CD1c-positive myeloid dendritic cell (primary cell): ENCODE data around the gene NAPB.
"Not testable (repeated sequence)": the region's sequence is repeated elsewhere in the genome, so short reads cannot be mapped to it uniquely, and the experiment has no call there.

Experiments
- DNase-seq: peaks from one replicate; pipeline ENCODE4 v3.0.0-alpha.2; 2016; ENCODE audit errors: extremely low spot score

The NAPB gene

DNA sequence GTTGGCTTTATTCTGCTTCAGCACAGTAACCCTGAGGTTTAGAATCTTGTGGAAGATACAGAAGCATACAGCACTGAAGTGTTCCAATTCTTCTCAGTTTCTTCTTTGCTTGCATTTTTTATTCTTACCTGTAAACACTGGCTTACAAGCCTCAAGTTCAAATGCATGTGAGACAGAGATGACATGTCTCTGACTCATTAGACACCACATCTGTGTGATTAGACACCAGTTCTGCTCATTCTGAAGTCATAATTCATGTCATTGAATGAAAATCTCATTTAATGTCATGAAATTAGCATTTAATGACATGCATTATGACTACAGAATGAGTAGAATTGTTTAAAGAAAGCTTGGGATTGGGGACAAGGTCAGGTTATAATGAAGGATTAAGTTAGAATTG lies 53.5 kb downstream of the NAPB start:
- DNase-seq: no peak

DNA sequence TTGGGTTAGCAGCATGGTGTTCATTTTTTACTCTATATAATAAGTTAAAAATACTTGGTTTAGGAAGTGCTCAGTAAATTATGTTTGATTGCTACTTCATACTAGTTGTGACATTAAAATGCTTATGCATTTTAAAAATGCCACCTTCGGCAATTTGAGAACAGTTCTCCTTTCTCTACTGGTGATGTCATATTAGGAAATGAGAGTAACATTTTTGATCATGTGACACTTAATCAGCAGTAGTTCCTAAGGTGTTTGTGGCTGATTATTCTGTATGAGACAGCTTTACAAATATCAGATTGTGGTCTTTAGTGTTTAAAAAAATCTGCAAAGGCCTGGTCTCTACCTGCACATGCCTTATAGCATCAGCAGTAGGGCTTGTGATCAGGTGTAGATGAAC lies 54.9 kb downstream of the NAPB start:
- peak; percentile 85 for DNase-seq

DNA sequence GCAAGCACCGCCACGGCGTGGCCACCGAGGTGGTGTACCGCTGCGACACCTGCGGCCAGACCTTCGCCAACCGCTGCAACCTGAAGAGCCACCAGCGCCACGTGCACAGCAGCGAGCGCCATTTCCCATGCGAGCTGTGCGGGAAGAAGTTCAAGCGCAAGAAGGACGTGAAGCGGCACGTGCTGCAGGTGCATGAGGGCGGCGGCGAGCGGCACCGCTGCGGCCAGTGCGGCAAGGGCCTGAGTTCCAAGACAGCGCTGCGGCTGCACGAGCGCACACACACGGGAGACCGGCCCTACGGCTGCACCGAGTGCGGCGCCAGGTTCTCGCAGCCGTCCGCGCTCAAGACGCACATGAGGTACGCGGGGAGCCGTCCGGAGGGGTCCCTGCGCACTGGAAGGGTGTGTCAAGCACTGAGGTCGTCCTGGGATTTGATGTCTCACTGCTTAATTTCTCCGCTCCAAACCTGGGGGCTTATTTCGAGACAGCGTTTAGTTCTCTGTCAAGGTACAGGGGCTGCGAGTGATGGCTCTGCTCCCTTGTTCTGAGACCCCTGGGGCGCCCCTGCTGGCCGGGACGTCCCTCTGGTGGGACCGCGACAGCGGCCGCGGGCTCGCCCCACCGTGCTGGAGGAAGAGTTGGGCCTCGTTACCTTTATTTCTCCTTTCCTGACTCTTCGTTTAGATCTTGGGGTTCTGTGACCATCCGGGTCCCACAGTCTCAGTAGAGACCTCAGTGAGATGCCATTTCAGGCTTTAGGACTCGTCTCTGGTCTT lies 55.7 kb downstream of the NAPB start:
- DNase-seq: no peak

DNA sequence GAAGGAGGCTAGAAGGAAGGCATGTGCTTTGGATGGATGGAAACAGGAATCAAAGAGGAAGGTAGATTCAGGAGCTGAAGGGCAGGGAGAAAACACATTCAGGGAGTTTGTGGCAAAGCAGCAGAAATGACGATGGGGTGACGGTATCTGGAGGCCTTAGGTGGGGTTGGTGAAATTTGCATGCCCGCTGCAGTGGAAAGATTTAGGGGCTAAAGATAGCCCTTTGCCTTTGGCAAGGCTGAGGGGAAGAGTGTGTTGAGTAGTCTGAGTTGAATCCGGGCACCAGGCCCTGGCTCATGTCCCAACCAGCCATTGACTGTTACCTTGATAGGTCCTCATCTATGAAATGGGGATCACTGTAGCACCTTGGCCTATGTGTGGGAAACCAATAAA lies 58.0 kb downstream of the NAPB start:
- no peak for DNase-seq

DNA sequence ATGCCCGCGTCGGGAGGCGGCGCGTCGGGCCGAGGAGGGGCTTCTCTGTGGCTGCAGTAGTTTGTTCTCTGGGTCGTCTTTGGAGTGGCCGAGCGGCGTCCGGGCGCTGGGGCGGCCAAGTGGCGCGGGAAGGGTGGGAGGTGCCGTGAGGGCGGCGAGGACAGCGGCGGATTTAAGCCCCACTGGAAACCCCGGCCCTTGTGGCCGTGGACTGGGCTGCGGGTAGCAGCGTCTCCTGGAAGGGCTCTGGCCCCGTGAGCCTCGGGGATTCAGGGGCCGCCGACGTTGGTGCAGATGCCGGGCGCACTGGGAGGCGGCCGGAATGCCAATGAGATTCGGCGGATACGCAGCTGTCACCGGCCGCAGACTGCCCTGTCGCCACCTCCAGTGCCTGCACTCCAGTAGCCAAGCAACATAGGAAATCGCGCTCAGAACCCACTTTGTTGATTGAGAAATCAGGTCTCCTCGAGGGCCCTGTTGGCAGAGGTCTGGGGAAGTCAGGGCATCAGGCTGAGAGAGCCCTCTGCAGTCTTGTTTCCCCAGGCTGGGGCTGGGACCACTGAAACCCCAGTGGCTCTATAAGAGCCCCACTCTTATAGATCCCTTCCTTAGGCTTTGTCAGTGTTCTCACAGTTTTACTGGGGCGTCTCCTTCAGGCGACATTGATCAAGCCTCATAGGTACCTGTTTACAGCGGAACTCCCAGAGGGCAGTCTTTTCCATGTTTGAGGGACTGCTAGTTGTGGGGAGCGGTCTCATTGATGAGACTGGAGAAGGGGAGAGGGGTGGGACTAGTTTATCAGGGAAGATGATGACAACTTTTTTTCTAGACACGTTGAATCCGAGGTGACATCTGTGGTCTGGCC lies 58.7 kb downstream of the NAPB start:
- DNase-seq: peak; percentile 81

DNA sequence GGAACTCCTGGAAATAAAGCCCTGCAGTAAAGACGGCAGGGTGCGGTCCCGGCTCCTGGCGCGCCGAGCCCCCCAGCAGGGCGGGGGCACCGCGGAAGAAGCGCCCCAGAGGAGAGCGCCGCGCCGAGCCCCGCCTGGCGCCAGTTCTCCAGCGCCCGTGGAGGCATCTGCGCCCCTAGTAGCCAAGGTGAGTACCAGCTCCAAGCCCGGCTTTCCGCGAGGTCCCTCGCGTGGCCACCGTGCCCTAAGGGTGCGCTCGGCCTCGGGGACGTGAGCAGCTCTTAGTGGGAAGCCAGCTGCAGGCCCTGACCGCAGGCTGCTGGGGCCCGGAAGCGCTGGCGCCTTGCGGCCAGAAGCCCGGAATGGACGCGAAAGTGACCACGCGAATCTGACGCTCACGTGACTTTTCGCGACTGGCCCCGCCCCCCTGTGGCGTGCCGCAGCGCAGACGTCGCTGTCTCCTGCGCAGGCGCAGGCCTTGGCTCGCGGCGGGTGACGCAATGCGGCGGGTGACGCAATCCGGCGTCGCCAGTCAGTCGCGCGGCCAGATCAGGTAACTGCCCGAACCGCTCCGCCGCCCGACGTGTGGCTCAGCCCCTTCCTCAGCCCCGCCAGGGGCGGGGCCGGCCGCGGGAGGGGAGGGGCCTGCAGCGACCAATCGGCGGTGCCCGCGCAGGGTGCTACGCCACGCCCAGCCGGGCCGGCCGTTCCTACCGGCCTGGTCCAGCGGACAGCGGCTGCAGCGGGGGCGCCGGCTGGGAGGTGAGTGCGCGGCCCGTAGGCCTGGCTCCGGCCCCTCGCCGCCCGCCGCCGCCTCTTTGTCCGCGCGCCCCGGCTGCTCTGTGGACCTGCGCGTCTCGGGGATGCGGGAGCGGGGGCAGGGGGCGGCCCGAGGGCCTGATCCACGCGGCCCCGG lies 59.6 kb downstream of the NAPB start, which contains the start of gene GZF1:
TSS of gene GZF1 (plus strand) at position 707 of the 916 bp plus-strand sequence. CDS start 2,202 bp downstream, outside the sequence.
- DNase-seq: peak; percentile 100

DNA sequence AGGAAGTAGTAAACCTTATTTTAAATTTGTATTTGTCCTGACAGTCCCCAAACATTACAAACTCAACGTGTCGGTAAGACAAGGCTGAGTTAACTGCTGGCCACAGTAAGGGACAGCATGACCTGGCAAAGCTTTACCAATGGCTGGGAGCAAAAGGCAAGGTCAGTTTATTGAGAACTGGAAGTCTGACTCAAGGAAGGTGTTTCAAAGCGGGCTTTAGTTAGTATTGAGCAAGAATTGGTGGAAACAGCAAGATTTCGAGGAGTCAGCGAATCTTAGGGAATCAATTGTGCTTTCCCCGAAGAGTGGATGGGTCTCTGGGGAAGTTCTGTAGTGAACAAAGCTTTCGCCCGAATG lies 60.2 kb downstream of the NAPB start:
- peak; percentile 70 for DNase-seq

DNA sequence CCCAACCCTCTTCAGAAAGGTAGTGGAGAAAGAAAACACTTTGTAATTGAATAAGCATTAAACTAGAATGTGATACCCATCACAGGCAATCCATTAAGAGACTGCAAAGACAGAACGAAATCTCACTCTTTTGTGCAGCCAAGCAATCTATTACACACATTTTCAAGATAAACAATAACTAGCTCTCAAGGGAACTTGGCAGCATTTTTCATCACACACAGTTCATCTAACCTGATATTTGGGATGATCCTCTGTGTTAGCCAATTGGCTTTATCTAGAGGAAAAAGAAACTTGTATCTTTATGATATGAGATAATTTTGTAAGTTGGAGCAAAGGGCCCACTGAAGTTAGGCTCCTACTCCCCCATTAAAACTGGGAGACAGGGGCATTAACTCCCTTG lies 60.8 kb downstream of the NAPB start:
- no peak for DNase-seq

DNA sequence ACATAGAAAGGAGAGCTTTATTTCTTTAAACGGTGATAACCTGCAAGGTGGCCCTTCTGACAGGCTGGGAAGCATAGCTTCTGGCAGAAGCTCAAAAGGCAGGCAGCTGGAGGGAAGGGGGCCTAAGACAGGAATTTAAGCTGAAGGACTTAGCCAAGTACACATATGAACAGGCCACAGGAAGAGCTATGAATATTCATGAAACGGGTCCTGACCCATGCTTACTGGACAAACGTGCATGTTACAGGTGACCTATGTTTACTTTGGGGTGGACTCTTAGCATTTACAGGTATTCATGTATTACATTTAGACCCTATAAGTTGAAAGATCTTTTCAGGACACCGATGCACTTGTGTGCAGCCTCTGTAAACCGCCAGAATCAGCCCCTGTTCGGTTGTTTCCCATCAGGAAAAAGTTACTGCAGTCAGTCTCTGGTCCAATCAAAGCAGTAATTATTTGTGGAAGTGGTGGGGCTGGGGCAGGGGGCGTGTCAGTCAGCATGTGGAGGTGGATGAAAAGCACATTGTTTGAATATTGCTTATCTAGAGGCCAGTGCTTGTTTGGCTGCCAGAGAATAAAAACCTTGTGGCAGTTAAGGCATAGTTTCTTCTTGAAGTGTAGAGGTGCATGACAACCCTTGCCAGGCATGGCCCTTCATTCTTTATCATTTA lies 62.2 kb downstream of the NAPB start:
- DNase-seq: no peak

DNA sequence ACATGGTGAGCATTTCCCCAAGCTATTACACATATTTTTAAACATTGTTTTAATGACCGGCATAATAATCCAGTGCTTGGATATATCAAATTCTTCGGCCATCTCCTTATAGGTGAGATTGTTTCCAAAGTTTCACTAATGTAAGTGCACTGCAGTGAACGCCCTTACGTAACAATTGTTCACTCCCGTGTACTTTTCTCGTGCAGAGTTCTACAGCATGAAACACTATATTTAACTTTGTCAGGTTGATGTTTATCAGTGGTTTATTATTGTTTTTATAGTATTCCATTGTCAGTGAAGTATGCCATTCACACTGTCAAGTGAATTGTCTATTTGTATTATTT lies 62.8 kb downstream of the NAPB start:
- DNase-seq: no peak

DNA sequence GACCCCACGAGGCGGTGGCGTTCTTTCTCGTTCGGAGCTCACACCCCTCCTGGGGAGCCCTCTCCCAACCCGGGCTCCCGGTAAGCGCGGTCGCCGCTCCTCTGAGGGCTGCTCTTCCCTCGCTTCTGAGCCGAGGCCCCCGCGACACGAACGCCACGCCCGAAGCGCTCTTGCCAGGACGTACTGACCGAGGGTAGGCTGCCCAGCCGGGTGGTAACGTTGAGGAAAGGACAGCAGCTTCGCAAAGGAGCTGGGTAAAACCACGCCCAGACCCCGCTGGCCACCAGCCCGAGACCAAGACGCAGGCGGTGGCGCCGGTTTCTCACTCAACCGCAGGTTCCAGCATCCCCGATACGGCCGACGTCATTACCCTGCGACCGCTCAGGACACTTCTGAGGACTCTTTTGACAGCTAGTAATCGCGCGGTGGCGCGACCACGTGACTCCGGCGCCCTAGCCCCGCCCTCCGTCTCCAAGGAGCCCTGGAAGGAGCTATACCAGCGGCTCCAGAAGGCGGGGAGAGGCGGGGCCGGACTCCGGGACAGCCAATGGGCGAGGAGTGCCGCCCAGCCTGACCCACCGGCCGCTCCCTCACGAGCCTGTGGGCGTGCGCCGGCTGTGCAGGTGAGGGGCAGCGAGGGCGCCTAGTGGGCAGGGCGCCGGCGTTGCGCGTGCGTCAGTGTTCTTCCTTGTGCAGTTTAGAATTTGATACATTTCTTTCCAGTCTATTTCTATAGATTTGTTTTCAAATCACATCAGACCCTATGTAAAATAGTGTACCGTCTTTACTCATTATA lies 63.3 kb downstream of the NAPB start:
- DNase-seq: peak; percentile 100

DNA sequence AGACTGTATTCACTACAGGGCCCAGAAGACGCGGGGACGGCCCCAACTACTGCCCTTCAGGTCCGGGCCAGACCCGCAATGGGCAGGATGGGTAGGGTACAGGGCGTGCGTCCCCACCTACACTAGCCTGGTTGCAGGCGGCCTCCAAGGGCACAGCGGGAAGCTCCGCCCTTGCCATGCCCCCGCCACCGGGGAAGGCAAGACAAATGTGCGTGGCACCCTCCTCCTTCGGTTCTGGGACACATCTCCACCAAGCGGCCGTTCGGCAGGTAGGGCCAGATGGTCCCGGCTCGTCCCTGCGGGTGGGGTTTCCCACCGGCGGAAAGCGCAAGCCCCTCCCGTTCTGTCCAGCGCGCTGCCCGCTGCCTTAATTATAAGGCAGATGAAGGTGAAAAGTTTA lies 65.1 kb downstream of the NAPB start:
- DNase-seq: no peak

DNA sequence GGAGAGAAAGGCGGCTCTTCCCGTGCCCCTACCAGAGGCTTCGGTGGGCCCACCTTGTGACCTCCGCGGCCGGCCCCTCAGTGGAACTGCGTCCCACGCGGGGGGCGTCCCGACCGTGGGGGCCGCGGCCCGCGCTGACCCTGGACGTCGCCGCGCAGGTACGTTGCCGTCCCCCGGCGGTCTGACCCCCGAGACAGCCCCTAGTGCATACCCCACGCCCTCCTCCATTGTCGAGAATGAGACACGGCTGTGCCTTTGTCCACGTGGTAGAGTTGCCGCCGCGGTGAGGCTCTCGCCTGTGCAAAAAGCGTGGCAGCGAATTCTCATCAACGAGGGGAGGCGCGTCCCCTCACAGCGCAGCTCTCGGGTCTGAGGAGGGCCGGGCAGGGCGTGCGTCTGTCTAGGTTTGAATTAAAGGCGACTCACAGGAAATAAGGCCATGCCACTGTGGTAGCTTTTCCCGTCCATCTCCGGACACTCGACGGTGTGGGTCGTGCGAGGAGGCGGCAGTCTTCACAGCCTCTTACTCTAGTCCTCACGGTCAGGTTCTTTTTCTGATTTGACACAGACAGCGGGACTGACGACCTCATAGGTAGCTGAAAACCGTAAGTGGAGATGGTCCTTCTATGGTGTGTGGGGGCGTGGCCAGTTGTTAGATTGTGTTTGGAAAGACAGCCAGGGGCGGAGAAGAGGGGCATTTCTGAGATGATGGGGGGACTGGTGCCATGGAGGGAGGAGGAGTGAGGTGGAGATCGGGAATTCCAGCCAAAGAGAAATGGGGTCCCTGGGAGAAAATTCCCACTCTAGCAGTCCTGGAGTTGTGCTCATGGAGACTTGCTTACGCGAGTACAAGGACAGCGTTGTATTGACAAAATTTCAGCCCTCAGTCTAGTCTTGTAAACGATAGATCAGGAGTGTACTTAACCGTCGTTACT lies 70.1 kb downstream of the NAPB start:
- DNase-seq: peak; percentile 52

DNA sequence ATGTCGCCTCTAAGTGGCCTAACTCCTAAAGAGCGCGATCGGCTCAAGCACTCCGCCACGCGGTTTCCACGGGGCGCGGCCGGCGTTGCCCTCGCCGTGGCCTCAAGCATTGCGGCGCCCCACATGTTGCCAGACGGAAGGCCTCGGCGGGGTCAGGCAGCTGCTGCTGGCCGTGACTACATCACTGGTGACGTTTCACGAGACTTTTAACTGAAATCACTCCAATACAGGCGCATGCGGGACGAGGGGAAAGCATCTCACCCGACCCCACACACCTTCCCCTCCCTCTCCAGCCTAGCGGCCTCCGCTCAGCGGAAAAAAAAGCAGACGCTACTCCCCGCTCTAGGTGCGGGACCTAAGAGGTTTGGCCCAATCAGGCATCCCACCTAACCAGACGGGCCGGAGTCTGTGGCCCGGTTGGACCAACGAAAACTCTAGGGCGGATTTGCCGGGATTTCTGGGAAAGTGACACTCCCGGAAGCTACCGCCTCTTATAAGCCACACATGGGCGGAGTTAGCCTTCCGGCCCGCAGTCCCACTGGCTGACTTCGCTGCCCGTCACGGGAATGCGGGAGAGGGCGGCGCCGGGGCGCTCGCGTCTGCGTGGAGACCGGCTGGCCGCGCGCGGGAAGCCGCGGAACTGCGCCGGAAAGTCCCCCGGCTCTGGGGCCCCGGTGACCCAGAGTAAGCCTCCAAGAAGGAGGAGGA lies 70.9 kb downstream of the NAPB start, which contains the start of gene NXT1:
TSS of gene NXT1 (plus strand) at position 596 of the 708 bp plus-strand sequence. CDS start 3,251 bp downstream, outside the sequence.
- peak; percentile 99 for DNase-seq

DNA sequence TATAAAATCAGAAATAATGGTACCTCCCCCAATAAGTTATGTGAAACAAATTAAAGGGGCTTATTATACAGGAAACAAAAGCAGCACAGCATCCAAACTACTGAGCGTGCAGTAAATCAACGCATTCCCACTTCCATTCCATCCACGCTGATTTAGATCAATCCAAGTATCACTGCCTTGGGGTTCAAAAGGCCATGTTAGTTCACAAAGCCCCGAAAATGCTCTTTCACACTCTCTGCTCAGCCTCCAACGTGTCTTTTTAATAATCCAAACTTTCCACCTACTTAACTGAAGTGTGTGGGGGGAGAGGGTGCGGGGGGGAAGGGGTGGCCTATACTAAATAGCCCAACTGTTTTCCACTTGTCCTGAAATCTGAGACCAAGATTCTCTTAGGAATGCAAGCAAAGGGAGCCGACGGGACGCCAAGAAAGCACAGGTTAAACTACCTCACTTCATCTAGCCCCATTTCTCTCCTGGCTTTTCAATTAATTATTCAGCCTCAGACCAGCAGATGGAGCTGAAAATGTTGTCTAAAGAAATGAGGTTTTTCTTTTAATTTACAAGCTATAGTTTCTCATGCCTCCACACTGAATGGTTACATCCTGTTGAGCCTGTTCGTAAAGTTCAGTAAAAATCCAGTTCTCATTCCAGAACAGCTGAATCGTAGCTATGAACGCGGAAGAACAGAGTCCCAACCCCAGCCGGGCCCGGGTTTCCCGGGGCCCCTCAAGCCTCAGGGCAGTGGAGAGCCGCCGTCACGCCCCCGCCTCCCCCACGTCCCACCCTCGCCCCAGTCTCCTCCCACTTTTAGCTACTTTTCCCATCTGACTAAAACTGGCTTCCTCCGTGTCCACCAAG lies 71.7 kb downstream of the NAPB start:
- DNase-seq: no peak

DNA sequence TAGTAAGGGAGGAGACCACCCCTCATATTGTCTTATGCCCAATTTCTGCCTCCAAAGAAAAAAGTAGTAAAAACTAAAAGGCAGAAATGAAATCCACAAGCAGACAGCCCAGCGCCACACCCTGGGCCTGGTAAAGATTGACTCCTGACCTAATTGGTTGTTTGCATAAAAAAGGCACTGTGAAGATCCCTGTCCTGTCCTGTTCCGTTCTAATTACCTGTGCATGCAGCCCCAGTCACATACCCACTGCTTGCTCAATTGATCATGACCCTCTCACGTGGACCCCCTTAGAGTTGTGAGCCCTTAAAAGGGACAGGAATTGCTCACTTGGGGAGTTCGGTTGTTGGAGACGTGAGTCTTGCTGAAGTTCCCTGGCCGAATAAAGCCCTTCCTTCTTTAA lies 72.8 kb downstream of the NAPB start:
- DNase-seq: not testable (repeated sequence)

DNA sequence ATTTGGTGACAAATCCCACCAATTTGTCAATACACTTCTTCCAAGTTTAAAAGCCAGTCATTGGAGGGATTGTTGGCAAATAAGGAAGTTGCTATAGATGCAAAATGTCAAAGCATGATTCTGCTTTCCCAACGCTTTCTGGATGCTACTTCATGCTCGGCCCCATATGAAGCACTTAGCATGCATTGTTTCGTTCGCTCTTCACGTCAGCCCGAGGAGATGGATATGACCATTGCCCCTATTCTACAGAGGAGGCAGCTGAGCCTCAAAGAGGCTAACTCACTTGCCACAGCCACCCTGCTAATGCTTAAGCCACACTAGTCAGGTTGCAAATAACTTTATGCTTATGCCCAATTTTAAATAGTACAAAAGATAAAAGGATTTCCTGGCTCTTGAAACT lies 73.5 kb downstream of the NAPB start:
- DNase-seq: no peak

DNA sequence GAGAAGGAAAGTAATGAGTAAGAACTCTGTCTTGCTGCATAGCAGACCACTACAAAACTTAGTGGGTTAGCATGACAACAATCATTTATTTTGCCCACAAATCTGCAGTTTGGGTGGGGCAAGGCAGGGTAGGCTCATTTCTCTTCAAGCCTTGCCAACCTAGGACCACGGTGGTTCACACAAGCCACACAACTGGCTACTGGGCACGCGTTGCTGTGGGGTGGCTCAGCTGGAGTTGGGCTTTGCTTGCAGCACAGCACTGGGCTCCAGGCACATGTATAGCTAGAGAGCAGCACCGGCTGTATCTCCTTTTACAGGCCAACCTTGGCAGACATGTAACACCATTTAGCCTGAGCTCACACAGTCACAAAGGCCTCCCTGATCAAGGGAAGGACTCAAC lies 75.3 kb downstream of the NAPB start:
- no peak for DNase-seq
